AG04449 (cell line): ENCODE measurements around the gene IL31RA.

Source experiments
- CTCF ChIA-PET: fragments of 350-600 bp; formaldehyde crosslinking; extraction: SDS; loops from one replicate; lab custom pipeline; 2021; ENCODE audit warnings: antibody characterized with exemption; lab: Yijun Ruan, JAX
- POLR2A ChIA-PET: fragments of 400-600, 350-600 bp; formaldehyde crosslinking; extraction: SDS; loops from one replicate; lab custom pipeline; 2020; ENCODE audit warnings: antibody characterized with exemption, inconsistent platforms; lab: Yijun Ruan, JAX
- DNase-seq: peaks from one replicate; pipeline ENCODE4 v3.0.0-alpha.2; 2010; ENCODE audit warnings: low read depth, low spot score
- H3K4me3 ChIP-seq: 2 replicates; pipeline ENCODE4 v1.5.1; 2011; ENCODE audit warnings: low read depth, mild to moderate bottlenecking, control low read depth, low read length
- TF ChIP-seq, protein P1 (sequence below): IDR thresholded peaks from one replicate; pipeline ENCODE4 v1.5.1; 2011; ENCODE audit warnings: mild to moderate bottlenecking, moderate library complexity, low read length, control low read depth, inconsistent platforms; ENCODE audit not compliant: insufficient read depth; ENCODE audit errors: missing control alignments

Gene IL31RA

DNA sequence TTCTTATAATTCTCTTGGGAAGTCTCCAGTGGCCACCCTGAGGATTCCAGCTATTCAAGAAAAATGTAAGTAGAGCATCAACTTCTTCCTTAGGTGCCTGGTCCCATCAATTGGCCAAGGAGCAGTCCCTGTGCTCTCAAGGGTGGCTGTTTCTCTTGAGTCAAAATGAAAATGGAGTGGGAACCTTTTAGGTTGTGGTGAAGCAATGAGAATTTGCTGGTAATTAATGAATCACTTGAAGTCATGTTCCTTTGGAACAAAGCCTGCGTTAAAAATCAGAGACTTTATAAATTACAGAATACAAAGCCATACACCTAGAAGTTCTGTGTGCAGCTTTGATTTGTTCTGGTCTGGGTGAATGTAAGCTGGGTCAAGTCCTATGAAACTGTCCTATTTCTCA, 48.9 kb downstream of the IL31RA start:
- CTCF ChIA-PET, result no interaction called here
- TF ChIP-seq, protein P1, sequence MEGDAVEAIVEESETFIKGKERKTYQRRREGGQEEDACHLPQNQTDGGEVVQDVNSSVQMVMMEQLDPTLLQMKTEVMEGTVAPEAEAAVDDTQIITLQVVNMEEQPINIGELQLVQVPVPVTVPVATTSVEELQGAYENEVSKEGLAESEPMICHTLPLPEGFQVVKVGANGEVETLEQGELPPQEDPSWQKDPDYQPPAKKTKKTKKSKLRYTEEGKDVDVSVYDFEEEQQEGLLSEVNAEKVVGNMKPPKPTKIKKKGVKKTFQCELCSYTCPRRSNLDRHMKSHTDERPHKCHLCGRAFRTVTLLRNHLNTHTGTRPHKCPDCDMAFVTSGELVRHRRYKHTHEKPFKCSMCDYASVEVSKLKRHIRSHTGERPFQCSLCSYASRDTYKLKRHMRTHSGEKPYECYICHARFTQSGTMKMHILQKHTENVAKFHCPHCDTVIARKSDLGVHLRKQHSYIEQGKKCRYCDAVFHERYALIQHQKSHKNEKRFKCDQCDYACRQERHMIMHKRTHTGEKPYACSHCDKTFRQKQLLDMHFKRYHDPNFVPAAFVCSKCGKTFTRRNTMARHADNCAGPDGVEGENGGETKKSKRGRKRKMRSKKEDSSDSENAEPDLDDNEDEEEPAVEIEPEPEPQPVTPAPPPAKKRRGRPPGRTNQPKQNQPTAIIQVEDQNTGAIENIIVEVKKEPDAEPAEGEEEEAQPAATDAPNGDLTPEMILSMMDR, result no peak
- no peak for DNase-seq
- no peak overlapping the region for H3K4me3 ChIP-seq
- POLR2A ChIA-PET, result no interaction called here

DNA sequence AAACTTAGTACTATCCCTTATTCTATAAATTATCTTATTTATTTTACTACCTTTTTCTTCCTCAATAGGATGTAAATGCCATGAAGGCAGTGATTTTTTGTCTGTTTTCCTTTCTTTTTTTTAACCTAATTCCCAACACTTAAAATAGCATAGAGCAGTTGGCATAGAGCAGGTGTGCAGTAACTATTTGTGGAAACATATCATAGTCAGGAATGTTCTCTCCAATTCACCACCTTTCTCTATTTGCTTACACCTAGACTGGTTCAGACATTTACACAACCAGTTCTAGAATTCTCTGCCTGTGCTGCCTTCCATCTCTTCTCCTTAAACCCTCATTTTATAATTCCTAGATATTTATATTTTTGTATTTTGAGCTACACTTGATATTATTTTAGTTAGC, 49.6 kb downstream of the IL31RA start:
- POLR2A ChIA-PET, result no interaction called here
- DNase-seq, result no peak
- H3K4me3 ChIP-seq, result no peak overlapping the region
- TF ChIP-seq, protein P1, result no peak
- CTCF ChIA-PET, result interaction anchor here (0.9 kb wide), 1 partner anchor 11 kb away, joined by 3 read pairs; no protein-coding TSS in a partner anchor

DNA sequence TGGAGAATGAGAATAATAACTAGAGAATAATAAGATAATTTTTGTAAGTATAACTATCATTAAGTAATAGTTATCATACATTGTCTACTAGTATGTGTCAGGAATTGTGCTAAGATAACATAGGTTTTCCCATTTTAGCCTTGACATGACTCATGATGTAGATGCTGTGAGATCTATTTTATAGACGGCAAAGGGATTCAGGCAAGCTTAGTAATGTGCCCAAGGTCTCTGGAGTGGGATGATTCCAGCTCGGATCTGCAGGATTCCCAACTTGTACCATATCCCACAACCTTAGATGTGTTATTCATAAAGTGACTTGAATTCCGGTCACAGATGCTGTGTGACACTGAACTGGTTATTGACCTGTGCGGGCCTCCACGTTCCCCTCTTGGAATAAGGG, 51.5 kb downstream of the IL31RA start:
- no peak overlapping the region for H3K4me3 ChIP-seq
- CTCF ChIA-PET, result interaction anchor here (0.7 to 1.5 kb wide), 2 partner anchors 8 to 33 kb away, joined by 3 to 5 read pairs; no protein-coding TSS in a partner anchor
- TF ChIP-seq, protein P1, result no peak
- no peak for DNase-seq
- POLR2A ChIA-PET, result no interaction called here

DNA sequence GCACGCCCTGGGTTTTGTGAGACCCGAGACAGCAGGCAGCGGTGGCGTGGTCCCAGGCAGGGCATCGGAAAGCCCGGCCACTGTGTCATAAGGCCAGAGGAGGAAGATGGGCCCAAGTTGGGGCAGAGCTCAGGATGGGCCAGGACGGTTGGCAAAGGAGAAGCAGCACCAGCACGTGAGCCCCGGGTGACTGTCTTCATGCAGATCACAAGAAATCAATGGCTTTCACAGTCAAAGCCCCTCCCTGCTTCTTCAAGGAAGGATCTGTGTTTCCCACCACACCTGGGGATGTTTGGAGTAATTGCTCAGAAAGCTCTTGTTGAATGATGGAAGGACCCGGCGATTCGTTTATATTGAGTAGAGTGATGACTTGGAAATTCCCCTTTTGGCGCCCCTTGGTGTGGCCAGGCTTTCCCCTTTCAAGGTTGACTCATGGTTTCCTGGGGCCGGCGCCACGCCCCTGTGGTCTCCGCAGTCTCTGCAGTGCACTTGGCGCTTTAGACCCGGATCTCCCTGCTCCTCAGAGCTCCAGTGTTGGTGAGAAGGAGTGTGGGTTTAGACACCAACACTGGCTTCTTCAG, 52.1 kb downstream of the IL31RA start:
- ChIA-PET CTCF (interaction anchor here (0.7 to 1.5 kb wide), 2 partner anchors 8 to 32 kb away, joined by 3 to 5 read pairs; no protein-coding TSS in a partner anchor), POLR2A (no interaction called here)
- no peak overlapping the region for H3K4me3 ChIP-seq
- TF ChIP-seq, protein P1, result no peak
- no peak for DNase-seq

DNA sequence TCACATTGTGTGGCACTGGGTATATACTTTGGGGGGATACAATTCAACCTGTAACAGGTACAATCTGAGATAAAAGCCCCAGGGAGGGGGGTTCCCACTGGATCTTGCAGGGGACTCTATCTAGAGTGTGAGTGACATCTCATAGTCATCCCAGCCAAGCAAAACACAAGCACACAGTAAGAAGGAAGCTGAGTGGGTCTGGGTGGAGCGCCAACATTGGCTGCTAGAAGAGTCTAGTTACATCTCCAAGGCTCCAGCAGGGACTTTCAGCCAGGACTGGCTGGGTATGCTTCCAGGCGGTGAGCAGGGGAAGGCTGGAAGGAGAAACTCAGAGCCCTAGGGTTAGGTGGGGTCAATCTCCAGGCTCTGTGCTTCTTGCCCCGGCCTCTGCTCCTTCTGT, 53.0 kb downstream of the IL31RA start:
- TF ChIP-seq, protein P1, result no peak
- no peak overlapping the region for H3K4me3 ChIP-seq
- DNase-seq, result no peak
- ChIA-PET POLR2A (no interaction called here), CTCF (no interaction called here)

DNA sequence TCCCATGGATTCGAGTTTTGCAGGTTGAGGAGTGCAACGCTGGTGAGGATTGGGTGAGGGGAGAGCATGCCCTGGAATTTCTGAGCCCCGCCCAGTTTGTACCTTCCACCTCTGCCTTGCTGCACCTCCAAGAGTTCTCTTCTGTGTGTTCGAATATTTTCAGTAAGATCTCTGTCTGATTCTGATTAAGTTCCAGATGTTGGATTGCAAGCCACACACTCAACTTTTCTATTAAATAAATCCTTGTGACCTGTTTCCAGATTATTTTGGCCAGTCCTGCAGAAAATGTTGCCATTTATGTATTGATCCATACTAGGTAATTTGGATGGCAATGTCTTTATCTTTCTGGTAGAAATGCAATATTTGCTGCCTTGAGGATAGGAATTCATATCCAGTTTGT, 54.1 kb downstream of the IL31RA start:
- ChIA-PET POLR2A (no interaction called here), CTCF (no interaction called here)
- no peak for DNase-seq
- H3K4me3 ChIP-seq, result no peak overlapping the region
- TF ChIP-seq, protein P1, result no peak
